HG03103 (cell line): ENCODE data around the gene TRRAP.

Experiments
- ATAC-seq: cut with Tn5 transposase; IDR thresholded peaks from one replicate; pipeline ENCODE4 v1.9.1; 2021; ENCODE audit warnings: low read depth; ENCODE audit not compliant: unreplicated experiment

The TRRAP gene

DNA sequence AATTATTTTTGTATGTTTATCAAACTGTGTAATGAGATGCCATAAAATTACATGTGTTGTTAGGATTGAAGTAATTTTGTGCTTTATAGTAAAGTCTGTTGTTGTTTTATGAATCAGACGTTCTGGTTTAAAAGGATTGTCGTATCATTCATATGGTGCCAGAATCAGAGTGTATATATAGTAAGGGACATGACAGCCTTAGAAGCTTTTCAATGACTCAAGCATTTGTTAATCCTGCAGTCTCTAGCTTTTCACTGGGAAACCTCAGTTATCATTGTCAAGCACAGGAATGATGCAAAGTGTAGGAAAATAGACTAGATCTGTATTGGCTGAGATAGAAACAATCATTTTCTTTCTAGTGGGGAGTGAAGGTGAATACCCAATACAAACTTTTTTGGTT, 57.5 kb downstream of the TRRAP start:
- no peak for ATAC-seq

DNA sequence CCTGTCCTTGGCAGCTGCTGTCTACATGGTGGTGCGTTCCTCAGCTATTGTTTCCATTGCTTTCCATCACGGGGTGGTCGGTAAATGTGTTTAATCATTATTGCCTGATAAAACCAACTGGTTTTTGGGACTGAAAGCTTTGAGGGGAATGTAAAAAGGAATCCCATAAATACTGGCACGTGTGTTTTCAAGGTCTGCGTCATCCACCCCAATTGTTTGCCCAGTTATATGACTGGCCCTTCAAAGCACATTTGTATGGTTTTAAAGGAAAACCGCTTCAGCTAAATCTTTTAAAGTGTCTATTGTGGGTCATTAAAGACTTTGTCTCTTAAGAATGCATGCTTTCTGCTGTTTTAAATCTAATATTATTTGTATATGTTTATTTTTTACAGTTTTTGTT, 65.0 kb downstream of the TRRAP start:
- no peak for ATAC-seq

DNA sequence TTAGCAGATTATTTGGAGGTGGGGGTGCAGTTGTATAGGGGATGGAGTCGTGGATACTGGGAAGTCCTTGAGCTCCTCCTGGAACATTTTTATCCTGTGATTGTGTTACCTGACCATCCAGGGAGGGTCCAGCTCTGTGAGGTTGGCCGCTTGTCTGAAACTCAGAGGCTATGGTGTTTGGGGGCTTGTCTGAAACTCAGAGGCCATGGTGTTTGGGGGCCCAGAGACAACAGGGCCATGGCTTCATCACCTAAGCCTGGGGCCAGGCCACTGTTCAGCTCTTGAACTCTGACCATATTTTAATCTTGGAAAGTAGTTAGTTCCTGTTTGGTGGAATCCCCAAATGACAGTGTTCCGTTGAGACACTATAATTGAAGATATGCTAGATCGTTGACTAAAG, 66.1 kb downstream of the TRRAP start:
- ATAC-seq, result no peak

DNA sequence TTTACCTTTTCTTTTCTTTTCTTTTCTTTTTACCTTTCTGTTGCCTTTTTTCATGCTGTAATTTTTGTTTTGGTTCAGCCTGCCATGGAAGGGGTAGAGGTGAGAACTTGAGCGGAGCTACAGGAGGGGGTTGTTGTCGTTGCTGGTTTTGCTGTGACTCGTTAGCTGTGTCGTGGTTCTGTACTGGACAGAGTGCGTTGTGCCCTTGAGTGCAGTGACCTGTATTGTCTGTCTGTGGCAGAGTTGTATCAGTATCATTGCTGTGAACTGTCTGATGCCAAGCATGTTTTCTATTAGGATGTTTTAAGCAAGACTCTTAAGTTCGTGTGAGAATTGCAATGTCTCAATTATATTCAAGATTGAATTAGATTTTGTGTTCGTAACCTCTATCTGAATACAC, 67.5 kb downstream of the TRRAP start:
- no peak for ATAC-seq

DNA sequence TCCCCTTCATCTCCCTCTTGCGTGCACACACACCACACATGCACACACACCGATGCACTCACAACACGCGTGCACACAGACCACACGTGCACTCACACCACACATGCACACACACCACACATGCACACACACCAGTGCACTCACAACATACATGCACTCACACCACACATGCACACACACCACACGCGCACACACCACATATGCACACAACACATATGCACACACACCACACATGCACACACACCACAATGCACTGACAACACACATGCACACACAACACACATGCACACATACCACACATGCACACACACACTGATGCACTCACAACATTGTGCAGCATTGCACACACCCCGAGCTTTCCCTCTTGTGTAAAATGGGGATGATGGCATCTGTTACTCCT, 68.1 kb downstream of the TRRAP start:
- ATAC-seq, result no peak

DNA sequence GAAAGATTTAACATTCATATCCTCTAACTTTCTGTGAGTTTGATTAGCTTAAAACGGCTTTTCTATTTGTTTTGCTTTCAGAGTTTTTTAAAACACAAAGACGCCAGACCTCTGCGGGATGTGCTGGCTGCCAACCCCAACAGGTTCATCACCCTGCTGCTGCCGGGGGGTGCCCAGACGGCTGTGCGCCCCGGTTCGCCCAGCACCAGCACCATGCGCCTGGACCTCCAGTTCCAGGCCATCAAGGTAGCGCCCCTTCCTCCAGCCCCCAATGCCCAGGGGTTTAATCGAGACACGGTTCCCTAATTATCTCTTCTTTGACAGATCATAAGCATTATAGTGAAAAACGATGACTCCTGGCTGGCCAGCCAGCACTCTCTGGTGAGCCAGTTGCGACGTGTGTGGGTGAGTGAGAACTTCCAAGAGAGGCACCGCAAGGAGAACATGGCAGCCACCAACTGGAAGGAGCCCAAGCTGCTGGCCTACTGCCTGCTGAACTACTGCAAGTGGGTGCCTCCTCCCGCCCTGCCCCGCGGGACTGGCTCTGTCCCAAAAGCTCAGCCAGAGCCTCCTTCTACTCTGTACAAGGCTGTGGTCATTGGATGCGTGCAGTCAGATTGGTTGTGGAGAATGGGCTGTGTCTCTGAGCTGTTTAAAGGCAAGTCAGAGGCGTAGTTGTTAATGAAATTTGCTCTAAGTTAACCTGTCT, 71.2 kb downstream of the TRRAP start:
- ATAC-seq, result no peak

DNA sequence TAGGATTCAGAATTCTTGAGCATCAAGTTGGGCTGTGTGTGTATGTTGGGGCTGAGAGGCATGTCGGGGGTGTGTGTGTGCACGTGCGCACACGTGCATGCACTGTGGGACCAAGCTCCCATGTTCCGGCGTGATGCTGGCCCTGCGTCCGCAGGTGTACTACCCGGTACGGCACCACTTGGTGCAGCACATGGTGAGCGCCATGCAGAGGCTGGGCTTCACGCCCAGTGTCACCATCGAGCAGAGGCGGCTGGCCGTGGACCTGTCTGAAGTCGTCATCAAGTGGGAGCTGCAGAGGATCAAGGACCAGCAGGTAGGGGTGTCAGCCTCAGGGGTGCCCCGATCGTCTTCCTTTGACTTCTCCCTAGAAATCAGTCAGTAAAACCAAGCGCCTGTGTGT, 77.7 kb downstream of the TRRAP start:
- no peak for ATAC-seq

DNA sequence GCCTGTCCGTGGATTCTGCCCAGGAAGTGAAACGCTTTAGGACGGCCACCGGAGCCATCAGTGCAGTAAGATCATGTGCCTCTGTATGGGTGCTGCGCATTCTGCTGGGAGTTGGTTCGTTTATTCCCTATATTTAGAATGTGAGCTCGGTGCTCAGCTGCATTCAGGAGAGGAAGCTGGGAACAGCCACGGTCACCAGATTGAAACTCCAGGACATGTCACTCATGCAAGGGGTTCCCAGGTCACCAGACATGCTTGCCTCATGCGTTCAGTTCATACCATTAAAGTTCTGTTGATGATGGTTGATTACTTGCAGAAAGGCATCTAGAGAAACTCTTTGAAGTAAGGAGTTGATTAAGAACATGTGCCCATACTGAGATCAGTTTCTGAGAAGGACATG, 78.1 kb downstream of the TRRAP start:
- ATAC-seq, result no peak

DNA sequence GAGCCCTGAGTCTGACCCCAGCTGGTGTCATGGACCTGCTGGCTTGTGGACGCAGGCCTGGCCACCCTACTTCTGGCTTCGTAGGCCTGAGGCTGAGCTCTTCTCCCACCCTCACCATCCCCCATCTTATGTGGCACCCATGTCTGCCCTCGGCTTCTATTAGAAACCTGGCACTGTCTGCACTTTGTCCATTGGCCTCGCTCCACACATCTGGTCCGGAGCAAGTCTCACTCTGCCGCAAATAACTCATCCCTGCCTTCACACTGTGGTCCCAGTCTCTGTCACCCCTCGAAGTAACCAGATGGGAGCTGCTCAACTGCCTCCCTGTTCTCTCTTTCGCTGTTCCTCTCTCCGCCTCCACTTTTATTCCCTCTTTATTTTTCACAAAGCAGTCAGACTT, 78.6 kb downstream of the TRRAP start:
- ATAC-seq, result no peak

DNA sequence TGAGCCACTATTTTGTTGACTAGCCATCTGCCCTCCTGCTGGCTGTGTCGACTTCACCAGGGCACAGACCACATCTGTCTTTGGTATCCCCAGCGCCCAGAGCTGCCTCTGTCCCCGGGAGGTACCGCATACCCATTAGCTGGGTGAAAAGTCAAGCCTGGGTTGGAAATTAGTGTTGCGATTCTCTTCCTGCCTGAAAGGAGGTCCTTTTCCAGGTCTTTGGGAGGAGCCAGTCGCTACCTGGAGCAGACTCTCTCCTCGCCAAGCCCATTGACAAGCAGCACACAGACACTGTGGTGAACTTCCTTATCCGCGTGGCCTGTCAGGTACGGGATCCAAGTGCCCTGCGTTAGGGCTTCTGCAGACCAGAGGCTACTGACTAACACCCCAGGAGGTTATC, 79.4 kb downstream of the TRRAP start:
- ATAC-seq, result no peak

DNA sequence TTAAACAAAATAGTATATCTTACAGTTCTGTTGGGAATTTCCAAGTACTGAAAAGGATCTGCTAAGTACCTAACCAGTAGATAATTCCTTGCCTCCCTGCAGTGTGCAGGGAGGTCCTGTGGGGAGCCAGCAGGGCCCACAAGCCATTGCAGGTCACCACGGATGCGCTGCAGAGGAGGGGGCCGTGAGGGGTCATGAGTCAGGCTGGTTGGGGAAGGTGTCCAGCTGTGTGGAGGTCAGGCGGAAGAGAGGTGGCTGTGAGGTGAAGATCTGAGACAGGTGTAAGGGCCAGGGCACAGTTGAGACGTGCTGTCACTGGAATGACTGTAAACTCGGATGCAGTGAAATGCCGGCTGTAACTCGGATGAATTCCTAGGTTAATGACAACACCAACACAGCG, 80.6 kb downstream of the TRRAP start:
- ATAC-seq, result no peak

DNA sequence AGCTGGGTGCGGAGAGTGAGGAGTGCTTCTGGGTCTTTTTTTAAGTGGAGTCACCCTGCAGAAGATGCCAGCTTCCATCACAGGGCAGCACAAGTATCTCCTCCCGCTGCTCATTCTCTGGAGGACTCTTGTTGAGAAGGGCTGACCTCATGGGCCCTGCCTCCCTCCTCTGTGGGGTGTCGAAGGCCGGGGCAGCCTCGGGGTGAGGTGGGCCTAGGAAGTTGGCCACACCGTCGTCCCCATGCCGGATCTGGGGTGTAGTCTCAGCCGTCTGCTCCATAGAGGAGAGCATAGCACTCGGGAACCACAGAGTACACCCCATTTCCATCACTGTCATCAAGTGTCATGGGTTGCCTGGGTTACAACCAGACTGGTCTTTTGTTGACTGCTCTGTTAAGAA, 85.0 kb downstream of the TRRAP start:
- no peak for ATAC-seq

DNA sequence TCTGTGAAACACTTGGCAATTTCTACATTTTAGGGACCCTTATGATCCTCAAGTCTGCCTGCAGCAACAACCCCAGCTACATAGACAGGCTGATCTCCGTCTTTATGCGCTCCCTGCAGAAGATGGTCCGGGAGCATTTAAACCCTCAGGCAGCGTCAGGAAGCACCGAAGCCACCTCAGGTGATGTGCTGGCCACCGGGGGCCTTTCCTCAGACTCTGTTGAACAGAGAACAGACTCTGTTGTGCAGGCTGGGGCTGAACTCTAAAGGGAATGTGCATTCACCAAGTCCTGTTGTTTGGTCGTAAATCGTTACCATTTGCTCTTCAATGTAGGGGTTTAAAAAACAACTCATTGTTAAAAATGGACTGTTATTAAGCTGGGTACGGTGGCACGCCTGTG, 86.3 kb downstream of the TRRAP start:
- no peak for ATAC-seq

DNA sequence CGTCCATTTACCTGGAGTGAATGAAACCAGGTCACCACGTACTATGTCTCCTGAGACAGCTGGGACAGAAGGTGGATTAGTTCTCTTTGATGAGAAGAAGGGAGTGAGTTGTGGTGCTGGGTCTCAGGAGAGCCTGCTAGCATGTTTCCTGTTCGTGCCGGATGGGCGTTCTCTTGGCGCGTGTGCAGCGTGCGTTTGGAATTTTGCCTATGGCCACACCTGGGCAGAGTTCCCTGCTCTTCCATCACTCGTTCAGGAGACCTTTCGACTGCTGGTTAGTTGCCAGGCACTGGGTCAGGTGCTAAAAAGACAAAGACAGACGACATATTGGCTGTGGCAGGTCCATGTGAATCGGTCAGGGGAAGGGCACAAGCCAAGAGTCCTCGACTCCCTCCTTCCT, 90.3 kb downstream of the TRRAP start:
- ATAC-seq, result no peak

DNA sequence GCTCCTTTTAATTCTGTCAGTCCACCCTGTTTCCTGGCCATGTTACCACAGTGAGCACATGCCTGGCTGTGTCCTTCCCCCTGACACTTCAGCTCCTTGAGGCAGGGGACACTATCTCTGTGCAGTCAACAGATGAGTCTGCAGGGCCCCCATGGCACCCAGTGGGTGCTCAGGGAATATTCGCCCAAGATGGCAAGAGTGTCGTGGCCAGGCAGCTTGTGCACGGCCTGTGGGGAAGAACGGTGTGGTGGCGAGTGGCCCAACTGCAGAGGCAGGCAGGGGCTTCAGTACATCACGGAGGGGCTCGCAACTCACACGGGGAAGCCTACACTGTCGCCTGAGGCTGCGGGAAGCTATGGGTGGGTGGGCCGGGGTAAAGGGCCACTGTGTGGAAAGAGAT, 91.1 kb downstream of the TRRAP start:
- ATAC-seq, result no peak

DNA sequence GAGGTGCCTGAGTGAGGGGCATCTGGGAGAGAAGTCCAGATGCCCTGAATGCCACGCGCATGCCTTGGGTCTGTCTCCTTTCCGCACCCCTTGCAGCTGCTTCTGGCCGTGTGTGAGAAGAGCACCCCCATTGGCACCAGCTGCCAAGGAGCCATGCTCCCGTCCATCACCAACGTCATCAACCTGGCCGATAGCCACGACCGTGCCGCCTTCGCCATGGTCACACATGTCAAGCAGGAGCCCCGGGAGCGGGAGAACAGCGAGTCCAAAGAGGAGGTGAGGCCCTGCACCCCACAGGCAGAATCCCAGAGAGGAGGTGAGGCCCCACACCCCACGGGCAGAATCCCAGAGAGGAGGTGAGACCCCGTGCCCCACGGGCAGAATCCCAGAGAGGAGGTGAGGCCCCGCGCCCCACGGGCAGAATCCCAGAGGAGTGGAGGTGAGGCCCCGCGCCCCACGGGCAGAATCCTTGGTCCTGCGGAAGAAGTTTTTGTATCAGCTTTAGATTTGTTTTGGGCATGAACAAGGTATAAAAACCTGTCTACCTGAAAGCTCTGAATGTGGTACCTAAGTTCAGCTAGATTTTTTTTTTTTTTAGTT, 91.8 kb downstream of the TRRAP start:
- no peak for ATAC-seq

DNA sequence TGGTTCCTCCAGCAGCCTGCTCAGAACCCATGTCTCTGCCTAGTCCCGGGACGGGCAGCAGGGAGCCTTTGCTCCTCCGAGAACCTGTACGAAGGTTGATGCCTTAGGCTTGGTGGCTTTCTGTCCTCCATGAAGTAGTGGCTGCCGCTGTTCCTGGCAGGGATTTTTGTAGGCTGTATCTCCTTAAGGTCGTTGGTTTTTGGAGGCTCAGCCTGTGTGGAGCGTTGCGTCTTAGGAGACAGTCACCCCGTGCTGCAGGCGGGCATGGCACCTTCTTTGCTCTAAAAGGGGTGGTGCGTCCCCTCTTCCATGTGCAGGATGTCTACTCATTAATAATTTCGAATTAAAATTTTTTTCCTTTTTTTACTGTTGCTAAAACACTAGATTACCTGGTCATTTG, 92.5 kb downstream of the TRRAP start:
- ATAC-seq, result no peak

DNA sequence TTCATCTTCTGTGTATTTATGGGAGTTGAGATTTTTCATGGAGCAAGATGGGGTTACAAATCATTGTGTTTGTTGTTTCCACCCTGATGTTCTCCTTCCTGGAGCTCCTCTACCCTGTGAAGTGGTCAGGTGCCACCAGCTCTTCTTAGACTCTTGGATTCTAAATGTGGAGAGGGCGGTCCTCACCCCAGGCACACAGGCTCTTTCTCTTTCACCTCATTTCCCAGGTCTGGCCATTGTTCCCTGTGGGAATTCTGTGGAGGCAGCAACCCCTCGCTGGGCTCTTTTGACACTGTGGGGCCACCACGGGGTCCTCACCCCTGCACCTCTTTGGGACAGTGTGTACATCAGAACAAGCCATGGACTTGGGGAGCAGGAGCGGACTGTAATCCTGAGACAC, 95.9 kb downstream of the TRRAP start:
- ATAC-seq, result no peak

DNA sequence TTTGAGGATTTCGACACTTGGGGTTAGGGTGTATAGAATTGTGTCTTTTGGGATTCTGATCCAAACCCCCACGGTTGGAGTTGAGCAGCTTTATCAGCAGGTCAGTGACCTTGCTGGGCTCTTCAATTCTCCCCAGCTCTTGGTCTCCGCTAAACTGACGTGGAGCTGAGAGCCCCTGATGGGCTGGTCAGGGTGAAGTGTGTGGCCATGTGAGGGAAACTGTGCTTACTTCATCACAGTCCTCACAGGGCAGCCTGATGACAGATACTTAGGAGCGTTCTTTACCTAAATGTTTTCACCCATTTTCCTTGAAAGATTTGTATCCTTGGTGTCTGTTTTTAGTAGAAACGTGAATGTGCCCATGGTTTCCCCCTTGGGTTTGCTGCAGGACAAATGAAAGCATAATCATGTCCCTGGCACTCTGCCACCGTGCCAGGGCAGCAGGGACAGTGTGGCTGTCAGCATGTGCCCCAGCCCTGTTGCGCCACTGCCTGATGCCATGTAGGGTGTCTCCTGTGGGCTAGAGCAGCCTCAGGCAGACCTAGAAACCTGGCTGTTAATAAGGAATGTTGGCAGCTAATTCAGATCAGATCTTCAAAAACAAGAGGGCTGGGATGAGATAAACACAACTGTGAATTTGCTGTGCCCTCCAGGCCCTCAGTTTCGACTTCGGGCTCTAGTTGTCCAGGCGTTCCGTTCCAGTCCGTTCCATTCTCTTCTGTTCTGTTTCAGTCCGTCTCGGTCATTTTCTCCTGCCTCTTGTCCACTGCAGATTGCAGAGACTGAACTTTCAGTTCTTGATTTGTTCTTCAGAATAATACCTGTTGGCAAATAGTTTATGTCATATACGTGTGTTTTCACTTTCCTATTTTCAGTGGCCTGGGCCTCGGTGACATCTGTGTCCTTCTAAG, 96.8 kb downstream of the TRRAP start:
- no peak for ATAC-seq

DNA sequence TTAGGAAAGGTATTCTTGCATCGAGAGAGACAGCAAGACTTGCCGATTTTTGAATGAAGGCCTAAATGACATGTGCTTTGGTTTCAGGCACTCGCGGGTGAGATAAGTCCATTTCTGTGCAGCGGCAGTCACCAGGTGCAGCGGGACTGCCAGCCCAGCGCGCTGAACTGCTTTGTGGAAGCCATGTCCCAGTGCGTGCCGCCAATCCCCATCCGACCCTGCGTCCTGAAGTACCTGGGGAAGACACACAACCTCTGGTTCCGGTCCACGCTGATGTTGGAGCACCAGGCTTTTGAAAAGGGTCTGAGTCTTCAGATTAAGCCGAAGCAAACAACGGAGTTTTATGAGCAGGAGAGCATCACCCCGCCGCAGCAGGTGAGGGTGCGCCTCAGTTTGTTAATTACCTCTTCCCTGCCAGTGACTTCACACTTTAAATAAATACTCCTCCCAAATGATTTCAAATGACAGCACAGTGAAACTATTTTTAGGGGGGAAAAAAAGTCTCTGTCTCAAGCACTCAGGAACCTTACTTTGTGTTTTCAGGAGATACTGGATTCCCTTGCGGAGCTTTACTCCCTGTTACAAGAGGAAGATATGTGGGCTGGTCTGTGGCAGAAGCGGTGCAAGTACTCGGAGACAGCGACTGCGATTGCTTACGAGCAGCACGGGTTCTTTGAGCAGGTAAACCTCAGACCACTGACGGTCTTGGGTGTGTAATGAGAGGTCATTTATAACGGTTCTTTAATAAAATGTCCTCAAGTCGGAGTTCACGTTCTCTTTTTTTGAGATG, 98.3 kb downstream of the TRRAP start:
- no peak for ATAC-seq

DNA sequence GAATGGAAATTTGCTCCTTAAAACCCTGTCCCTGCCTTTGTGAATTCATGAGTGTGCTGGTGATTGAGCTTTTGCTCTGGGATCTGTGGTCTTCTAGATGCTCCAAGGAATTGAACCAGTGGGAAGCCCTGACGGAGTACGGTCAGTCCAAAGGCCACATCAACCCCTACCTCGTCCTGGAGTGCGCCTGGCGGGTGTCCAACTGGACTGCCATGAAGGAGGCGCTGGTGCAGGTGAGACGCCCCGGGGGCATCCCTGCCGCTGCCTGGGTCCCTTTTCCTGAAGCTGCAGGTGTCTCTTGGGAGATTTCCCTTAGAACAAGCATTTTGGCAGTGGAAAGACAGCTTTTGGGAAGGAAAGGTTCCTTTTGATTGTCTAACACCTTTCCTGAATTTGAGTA, 100.3 kb downstream of the TRRAP start:
- ATAC-seq, result no peak
